OCI-LY1 (cell line): ENCODE data around the gene ERCC8.

Source experiments
- H2AFZ ChIP-seq: fragments of 200-600 bp; sonication (generic), shearing (Covaris generic); 2 replicates; pipeline ENCODE4 v1.6.0; 2014; ENCODE audit warnings: antibody characterized with exemption, mild to moderate bottlenecking, low read length
- H3F3A ChIP-seq: fragments of 200-600 bp; sonication (generic), shearing (Covaris generic); 2 replicates; pipeline ENCODE4 v1.6.0; 2014; ENCODE audit warnings: mild to moderate bottlenecking, antibody characterized with exemption, low read length, moderate library complexity; ENCODE audit not compliant: insufficient read depth
- H3K27ac ChIP-seq: fragments of 200-600 bp; sonication (generic); 2 replicates; pipeline ENCODE4 v1.5.1; 2014; ENCODE audit warnings: low read length, mixed run types, mild to moderate bottlenecking, low read depth; ENCODE audit not compliant: poor library complexity, severe bottlenecking
- H3K27me3 ChIP-seq: fragments of 200-600 bp; sonication (generic); 2 replicates; pipeline ENCODE4 v1.6.0; 2014; ENCODE audit warnings: antibody characterized with exemption, mild to moderate bottlenecking, low read length, moderate library complexity; ENCODE audit not compliant: insufficient read depth
- H3K36me3 ChIP-seq: fragments of 200-600 bp; sonication (generic); 2 replicates; pipeline ENCODE4 v1.6.1; 2014; ENCODE audit warnings: mild to moderate bottlenecking, antibody characterized with exemption, low read length, moderate library complexity, mixed read lengths; ENCODE audit not compliant: insufficient read depth
- H3K4me1 ChIP-seq: fragments of 200-600 bp; sonication (generic); 2 replicates; pipeline ENCODE4 v1.5.1; 2014; ENCODE audit warnings: mild to moderate bottlenecking, low read length, moderate library complexity; ENCODE audit not compliant: insufficient read depth, severe bottlenecking
- H3K4me2 ChIP-seq: fragments of 200-600 bp; sonication (generic), shearing (Covaris generic); 2 replicates; pipeline ENCODE4 v1.6.1; 2014; ENCODE audit warnings: low read length
- H3K4me3 ChIP-seq: fragments of 200-600 bp; sonication (generic); 2 replicates; pipeline ENCODE4 v1.5.1; 2014; ENCODE audit warnings: low read length, low read depth, mild to moderate bottlenecking, mixed read lengths; ENCODE audit not compliant: poor library complexity, severe bottlenecking
- H3K79me2 ChIP-seq: fragments of 200-600 bp; shearing (Covaris generic); 2 replicates; pipeline ENCODE4 v1.6.1; 2016; ENCODE audit warnings: mixed run types, low read length, mixed read lengths; ENCODE audit not compliant: insufficient read depth
- H3K9ac ChIP-seq: fragments of 200-600 bp; sonication (generic), shearing (Covaris generic); 2 replicates; pipeline ENCODE4 v1.6.1; 2014; ENCODE audit warnings: mild to moderate bottlenecking, low read length, mixed read lengths
- H3K9me2 ChIP-seq: fragments of 200-600 bp; sonication (generic), shearing (Covaris generic); 2 replicates; pipeline ENCODE4 v1.6.1; 2014; ENCODE audit warnings: low read depth, mild to moderate bottlenecking, low read length, mixed read lengths
- H3K9me3 ChIP-seq: fragments of 200-600 bp; shearing (Covaris generic); 2 replicates; pipeline ENCODE4 v1.6.1; 2014; ENCODE audit warnings: low read length, mixed read lengths
- H4K20me1 ChIP-seq: fragments of 200-600 bp; sonication (generic), shearing (Covaris generic); 2 replicates; pipeline ENCODE4 v1.6.0; 2016; ENCODE audit warnings: mild to moderate bottlenecking, low read length; ENCODE audit not compliant: insufficient read depth
- EZH2 ChIP-seq: fragments of 200-600 bp; sonication (generic), shearing (Covaris generic); IDR thresholded peaks from 2 replicates; pipeline ENCODE4 v1.8.0; 2017; ENCODE audit warnings: borderline replicate concordance, mixed run types, mild to moderate bottlenecking, antibody characterized with exemption, low read length, moderate library complexity, mixed read lengths
- TF ChIP-seq, protein P1 (sequence below): fragments of 200-600 bp; sonication (generic), shearing (Covaris generic); IDR thresholded peaks from 2 replicates; pipeline ENCODE4 v1.5.1; 2017; ENCODE audit warnings: mild to moderate bottlenecking, antibody characterized with exemption, low read length, moderate library complexity, mixed read lengths

ERCC8 gene

GRCh38 chr5:60945813-60946187 lies 930 bp upstream of the ERCC8 start:
- H3K9me3 ChIP-seq = no peaks in the 10 kb centered on the region
- H3K9me2 ChIP-seq = no peaks in the 10 kb centered on the region
- H3K36me3 ChIP-seq = no peaks in the 10 kb centered on the region
- peaks cover 24% of the 10 kb centered on the region for H3K4me1 ChIP-seq
- peak overlapping the region; percentile 95 for H3K4me2 ChIP-seq
- peaks cover 29% of the 10 kb centered on the region for H3K79me2 ChIP-seq
- peak overlapping the region; percentile 88 for H3K4me3 ChIP-seq
- H3K27me3 ChIP-seq = no peaks in the 10 kb centered on the region
- H2AFZ ChIP-seq = peak overlapping the region; percentile 81
- no peaks in the 10 kb centered on the region for H4K20me1 ChIP-seq
- peak overlapping the region; percentile 87 for H3K9ac ChIP-seq
- H3F3A ChIP-seq = no peaks in the 10 kb centered on the region
- TF ChIP-seq, protein P1, sequence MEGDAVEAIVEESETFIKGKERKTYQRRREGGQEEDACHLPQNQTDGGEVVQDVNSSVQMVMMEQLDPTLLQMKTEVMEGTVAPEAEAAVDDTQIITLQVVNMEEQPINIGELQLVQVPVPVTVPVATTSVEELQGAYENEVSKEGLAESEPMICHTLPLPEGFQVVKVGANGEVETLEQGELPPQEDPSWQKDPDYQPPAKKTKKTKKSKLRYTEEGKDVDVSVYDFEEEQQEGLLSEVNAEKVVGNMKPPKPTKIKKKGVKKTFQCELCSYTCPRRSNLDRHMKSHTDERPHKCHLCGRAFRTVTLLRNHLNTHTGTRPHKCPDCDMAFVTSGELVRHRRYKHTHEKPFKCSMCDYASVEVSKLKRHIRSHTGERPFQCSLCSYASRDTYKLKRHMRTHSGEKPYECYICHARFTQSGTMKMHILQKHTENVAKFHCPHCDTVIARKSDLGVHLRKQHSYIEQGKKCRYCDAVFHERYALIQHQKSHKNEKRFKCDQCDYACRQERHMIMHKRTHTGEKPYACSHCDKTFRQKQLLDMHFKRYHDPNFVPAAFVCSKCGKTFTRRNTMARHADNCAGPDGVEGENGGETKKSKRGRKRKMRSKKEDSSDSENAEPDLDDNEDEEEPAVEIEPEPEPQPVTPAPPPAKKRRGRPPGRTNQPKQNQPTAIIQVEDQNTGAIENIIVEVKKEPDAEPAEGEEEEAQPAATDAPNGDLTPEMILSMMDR = no peak
- TF ChIP-seq EZH2 = no peak
- peak overlapping the region; percentile 38 for H3K27ac ChIP-seq

DNA sequence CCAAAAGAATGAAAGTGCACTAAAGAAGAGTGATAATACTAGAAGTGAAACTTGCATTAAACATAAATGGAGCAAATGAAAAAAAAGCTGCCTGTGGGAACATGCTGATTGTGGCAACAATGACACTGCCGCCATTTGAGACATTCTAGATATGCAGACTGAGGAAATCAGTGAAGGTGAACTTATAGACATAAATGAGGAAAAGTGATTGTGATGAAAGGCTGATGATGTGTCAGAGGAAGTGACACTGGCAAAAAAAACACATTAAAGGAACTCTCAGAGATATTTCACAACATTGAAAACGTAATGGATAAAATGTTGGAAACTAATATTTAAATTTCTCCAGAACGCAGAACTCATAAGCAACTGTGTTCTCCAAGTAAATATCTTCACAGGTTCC lies 1.2 kb downstream of the ERCC8 start:
- Histone ChIP-seq H4K20me1 (no peaks in the 10 kb centered on the region), H3K79me2 (peaks cover 29% of the 10 kb centered on the region), H3K4me3 (peak overlapping the region; percentile 88), H3K27ac (no peak overlapping the region), H3K4me1 (peaks cover 20% of the 10 kb centered on the region), H3F3A (no peaks in the 10 kb centered on the region), H3K4me2 (peak overlapping the region; percentile 94), H3K9me3 (no peaks in the 10 kb centered on the region), H2AFZ (no peak overlapping the region), H3K36me3 (peaks cover 16% of the 10 kb centered on the region; the same call in 1 of the 2 replicates), H3K27me3 (no peaks in the 10 kb centered on the region), H3K9me2 (no peaks in the 10 kb centered on the region), H3K9ac (peak overlapping the region; percentile 68; the same call in 1 of the 2 replicates)
- no peak for TF ChIP-seq EZH2
- TF ChIP-seq, protein P1 = no peak

- no peaks in the 10 kb centered on the region for H3K79me2 ChIP-seq
- no peak overlapping the region for H2AFZ ChIP-seq
- no peak overlapping the region for H3K4me2 ChIP-seq
- H3K36me3 ChIP-seq = peaks cover 21% of the 10 kb centered on the region; the same call in 1 of the 2 replicates
- H3F3A ChIP-seq = no peaks in the 10 kb centered on the region
- no peaks in the 10 kb centered on the region for H3K4me1 ChIP-seq
- H3K27me3 ChIP-seq = no peaks in the 10 kb centered on the region
- H4K20me1 ChIP-seq = no peaks in the 10 kb centered on the region
- no peak for TF ChIP-seq EZH2
- TF ChIP-seq, protein P1 = peak; percentile 38
- H3K27ac ChIP-seq = no peak overlapping the region
- no peak overlapping the region for H3K9ac ChIP-seq
- H3K9me3 ChIP-seq = no peaks in the 10 kb centered on the region
- H3K9me2 ChIP-seq = no peaks in the 10 kb centered on the region
- no peak overlapping the region for H3K4me3 ChIP-seq
Measured at GRCh38 chr5:60929024-60929423, 15.8 kb downstream of the ERCC8 start.
